Ishikawa (cell line): Measurements from ENCODE around the gene TTC39A.

Source experiments
- CEBPB ChIP-seq: IDR thresholded peaks from 2 replicates; pipeline ENCODE4 v1.6.1; 2012
- CREB1 ChIP-seq: IDR thresholded peaks from 2 replicates; pipeline ENCODE4 v1.6.1; 2012; ENCODE audit warnings: low read depth
- EGR1 ChIP-seq: IDR thresholded peaks from 2 replicates; pipeline ENCODE4 v1.6.1; 2012
- EP300 ChIP-seq: IDR thresholded peaks from 2 replicates; pipeline ENCODE4 v1.6.1; 2012; ENCODE audit warnings: borderline replicate concordance
- FOXM1 ChIP-seq: IDR thresholded peaks from 2 replicates; pipeline ENCODE4 v1.6.1; 2012; ENCODE audit warnings: low read depth, borderline replicate concordance
- NFIC ChIP-seq: IDR thresholded peaks from 2 replicates; pipeline ENCODE4 v1.6.1; 2012
- RAD21 ChIP-seq: IDR thresholded peaks from 2 replicates; pipeline ENCODE4 v1.6.1; 2012; ENCODE audit warnings: low read depth
- TAF1 ChIP-seq: IDR thresholded peaks from 2 replicates; pipeline ENCODE4 v1.6.1; 2012; ENCODE audit warnings: low read depth, mild to moderate bottlenecking
- TCF12 ChIP-seq: IDR thresholded peaks from 2 replicates; pipeline ENCODE4 v1.6.1; 2012; ENCODE audit warnings: low read depth
- TEAD4 ChIP-seq: IDR thresholded peaks from 2 replicates; pipeline ENCODE4 v1.6.1; 2012
- YY1 ChIP-seq: IDR thresholded peaks from 2 replicates; pipeline ENCODE4 v1.6.1; 2012; ENCODE audit warnings: low read depth
- ZBTB7A ChIP-seq: IDR thresholded peaks from 2 replicates; pipeline ENCODE4 v1.6.1; 2012; ENCODE audit warnings: low read depth
- TF ChIP-seq, protein P1 (sequence below): IDR thresholded peaks from 2 replicates; pipeline ENCODE4 v1.6.1; 2012
- TF ChIP-seq, protein P2 (sequence below): IDR thresholded peaks from 2 replicates; pipeline ENCODE4 v1.6.1; 2012; ENCODE audit warnings: low read depth, mild to moderate bottlenecking
- TF ChIP-seq, protein P3 (sequence below): IDR thresholded peaks from 2 replicates; pipeline ENCODE4 v1.6.1; 2012

TTC39A gene

GRCh38 chr1:51293898-51294515, 36.4 kb downstream of the TTC39A start:
- TF ChIP-seq NFIC: no peak

DNA sequence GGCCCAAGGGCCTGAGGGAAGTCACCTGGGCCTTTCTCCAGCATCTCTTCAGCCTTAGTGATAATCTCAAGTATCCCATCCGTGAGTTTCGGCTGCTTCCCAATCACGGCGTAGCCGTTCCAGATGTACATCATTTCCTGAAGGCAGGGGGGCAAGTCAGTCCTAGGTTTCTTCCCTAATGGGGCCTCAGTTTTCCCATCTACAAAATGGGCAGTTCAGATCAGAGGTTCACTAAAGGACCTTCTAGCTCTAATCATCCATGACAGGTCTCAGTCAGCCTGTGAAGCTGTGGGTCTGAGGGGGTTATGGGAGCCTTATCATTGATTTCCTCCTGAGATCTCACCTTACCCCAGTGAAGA, 39.9 kb downstream of the TTC39A start:
- TF ChIP-seq RAD21: no peak
- TF ChIP-seq, protein P1, sequence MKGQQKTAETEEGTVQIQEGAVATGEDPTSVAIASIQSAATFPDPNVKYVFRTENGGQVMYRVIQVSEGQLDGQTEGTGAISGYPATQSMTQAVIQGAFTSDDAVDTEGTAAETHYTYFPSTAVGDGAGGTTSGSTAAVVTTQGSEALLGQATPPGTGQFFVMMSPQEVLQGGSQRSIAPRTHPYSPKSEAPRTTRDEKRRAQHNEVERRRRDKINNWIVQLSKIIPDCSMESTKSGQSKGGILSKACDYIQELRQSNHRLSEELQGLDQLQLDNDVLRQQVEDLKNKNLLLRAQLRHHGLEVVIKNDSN: no peak
- TF ChIP-seq, protein P2, sequence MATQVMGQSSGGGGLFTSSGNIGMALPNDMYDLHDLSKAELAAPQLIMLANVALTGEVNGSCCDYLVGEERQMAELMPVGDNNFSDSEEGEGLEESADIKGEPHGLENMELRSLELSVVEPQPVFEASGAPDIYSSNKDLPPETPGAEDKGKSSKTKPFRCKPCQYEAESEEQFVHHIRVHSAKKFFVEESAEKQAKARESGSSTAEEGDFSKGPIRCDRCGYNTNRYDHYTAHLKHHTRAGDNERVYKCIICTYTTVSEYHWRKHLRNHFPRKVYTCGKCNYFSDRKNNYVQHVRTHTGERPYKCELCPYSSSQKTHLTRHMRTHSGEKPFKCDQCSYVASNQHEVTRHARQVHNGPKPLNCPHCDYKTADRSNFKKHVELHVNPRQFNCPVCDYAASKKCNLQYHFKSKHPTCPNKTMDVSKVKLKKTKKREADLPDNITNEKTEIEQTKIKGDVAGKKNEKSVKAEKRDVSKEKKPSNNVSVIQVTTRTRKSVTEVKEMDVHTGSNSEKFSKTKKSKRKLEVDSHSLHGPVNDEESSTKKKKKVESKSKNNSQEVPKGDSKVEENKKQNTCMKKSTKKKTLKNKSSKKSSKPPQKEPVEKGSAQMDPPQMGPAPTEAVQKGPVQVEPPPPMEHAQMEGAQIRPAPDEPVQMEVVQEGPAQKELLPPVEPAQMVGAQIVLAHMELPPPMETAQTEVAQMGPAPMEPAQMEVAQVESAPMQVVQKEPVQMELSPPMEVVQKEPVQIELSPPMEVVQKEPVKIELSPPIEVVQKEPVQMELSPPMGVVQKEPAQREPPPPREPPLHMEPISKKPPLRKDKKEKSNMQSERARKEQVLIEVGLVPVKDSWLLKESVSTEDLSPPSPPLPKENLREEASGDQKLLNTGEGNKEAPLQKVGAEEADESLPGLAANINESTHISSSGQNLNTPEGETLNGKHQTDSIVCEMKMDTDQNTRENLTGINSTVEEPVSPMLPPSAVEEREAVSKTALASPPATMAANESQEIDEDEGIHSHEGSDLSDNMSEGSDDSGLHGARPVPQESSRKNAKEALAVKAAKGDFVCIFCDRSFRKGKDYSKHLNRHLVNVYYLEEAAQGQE: no peak
- no peak for TF ChIP-seq TCF12
- no peak for TF ChIP-seq CEBPB
- no peak for TF ChIP-seq EP300
- no peak for TF ChIP-seq CREB1
- TF ChIP-seq YY1: no peak
- TF ChIP-seq, protein P3, sequence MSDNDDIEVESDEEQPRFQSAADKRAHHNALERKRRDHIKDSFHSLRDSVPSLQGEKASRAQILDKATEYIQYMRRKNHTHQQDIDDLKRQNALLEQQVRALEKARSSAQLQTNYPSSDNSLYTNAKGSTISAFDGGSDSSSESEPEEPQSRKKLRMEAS: no peak
- no peak for TF ChIP-seq NFIC
- TF ChIP-seq TAF1: no peak
- TF ChIP-seq FOXM1: no peak
- no peak for TF ChIP-seq TEAD4

GRCh38 chr1:51289676-51290488, 40.5 kb downstream of the TTC39A start:
- TF ChIP-seq, protein P3: no peak
- TF ChIP-seq NFIC (no peak), CREB1 (no peak), CEBPB (no peak), FOXM1 (no peak), TCF12 (no peak), YY1 (no peak), TEAD4 (no peak), EGR1 (no peak), RAD21 (no peak), TAF1 (no peak), ZBTB7A (no peak), EP300 (no peak)
- TF ChIP-seq, protein P2: no peak
- TF ChIP-seq, protein P1: no peak

GRCh38 chr1:51288578-51288977, 41.8 kb downstream of the TTC39A start:
- TF ChIP-seq RAD21 (no peak), NFIC (no peak), TEAD4 (no peak), EGR1 (no peak), CREB1 (no peak), EP300 (no peak), CEBPB (no peak), FOXM1 (no peak), ZBTB7A (no peak), YY1 (no peak), TAF1 (no peak), TCF12 (no peak)
- TF ChIP-seq, protein P1: no peak
- TF ChIP-seq, protein P3: no peak
- TF ChIP-seq, protein P2: no peak
